OCI-M2 (cell line): ENCODE data around the gene LMX1B.
"Not testable (repeated sequence)": the region's sequence is repeated elsewhere in the genome, so short reads cannot be mapped to it uniquely, and the experiment has no call there.

ENCODE experiments used
- DNase-seq: peaks from one replicate; lab custom pipeline; 2025; ENCODE audit not compliant: unreplicated experiment; lab: John Stamatoyannopoulos, UW

Gene LMX1B

GRCh38 chr9:126652140-126652582 is 38.4 kb downstream of the LMX1B start:
- no peak for DNase-seq

- no peak for DNase-seq
These were observed 40.4 kb downstream of the LMX1B start for GRCh38 chr9:126654124-126654523.

GRCh38 chr9:126656214-126656613 is 42.5 kb downstream of the LMX1B start:
- DNase-seq, result not testable (repeated sequence)

GRCh38 chr9:126658201-126658825 is 44.6 kb downstream of the LMX1B start:
- DNase-seq, result no peak

- DNase-seq, result no peak
These were observed 45.3 kb downstream of the LMX1B start for GRCh38 chr9:126658956-126659555.

- DNase-seq, result no peak
These were observed 47.4 kb downstream of the LMX1B start for GRCh38 chr9:126661122-126661520.

GRCh38 chr9:126661521-126662251 is 48.0 kb downstream of the LMX1B start:
- no peak for DNase-seq

GRCh38 chr9:126663661-126664072 is 49.9 kb downstream of the LMX1B start:
- no peak for DNase-seq

GRCh38 chr9:126664900-126665643 is 51.3 kb downstream of the LMX1B start:
- no peak for DNase-seq

- no peak for DNase-seq
These were observed 51.9 kb downstream of the LMX1B start for GRCh38 chr9:126665644-126666035.

- DNase-seq, result no peak
These were observed 52.6 kb downstream of the LMX1B start for GRCh38 chr9:126666155-126666803.

GRCh38 chr9:126667190-126668055 is 53.7 kb downstream of the LMX1B start:
- DNase-seq, result no peak

GRCh38 chr9:126668058-126668457 is 54.3 kb downstream of the LMX1B start:
- no peak for DNase-seq

- no peak for DNase-seq
These were observed 55.4 kb downstream of the LMX1B start for GRCh38 chr9:126669108-126669507.

GRCh38 chr9:126670270-126670669 is 56.5 kb downstream of the LMX1B start:
- no peak for DNase-seq

GRCh38 chr9:126671381-126671831 is 57.7 kb downstream of the LMX1B start:
- no peak for DNase-seq

- DNase-seq, result no peak
These were observed 58.3 kb downstream of the LMX1B start for GRCh38 chr9:126671983-126672382.

GRCh38 chr9:126672634-126673284 is 59.0 kb downstream of the LMX1B start:
- DNase-seq, result no peak

GRCh38 chr9:126673689-126674364 is 60.1 kb downstream of the LMX1B start:
- DNase-seq, result no peak
